K562 (cell line): ENCODE data around the gene SCT. TPM values are rescaled to one million over a fixed set of nuclear protein-coding genes. Genes with fewer than 3 reads are reported as not detected.

Source experiments
- CHD4 ChIP-seq: fragments of 200-600 bp; sonication (generic); IDR thresholded peaks from 3 replicates; pipeline ENCODE4 v1.6.1; 2012; ENCODE audit warnings: low read depth, mild to moderate bottlenecking, mixed read lengths, low read length, inconsistent platforms; ENCODE audit not compliant: insufficient read depth, insufficient replicate concordance, poor library complexity, severe bottlenecking
- FOSL1 ChIP-seq: fragments of 200-800 bp; sonication (Bioruptor generic); conservative IDR thresholded peaks from 2 replicates; pipeline ENCODE4 v1.6.1; 2016; ENCODE audit warnings: missing genetic modification characterization, missing compliant biosample characterization
- FOXA3 ChIP-seq, 2 experiments: fragments of 450-650 bp in 1 of 2; sonication (generic) in 1 of 2; formaldehyde crosslinking; IDR thresholded peaks in 1 of 2; conservative IDR thresholded peaks in 1 of 2; 2 replicates each; pipeline versions ENCODE4 v1.4.0 to v1.8.0; 2020 to 2022; ENCODE audit warnings: mild to moderate bottlenecking in 2 of 2, missing genetic modification reagents in 1 of 2
- IRF2 ChIP-seq: sonication (generic); formaldehyde crosslinking; IDR thresholded peaks from 2 replicates; pipeline ENCODE4 v1.8.1; 2022; ENCODE audit warnings: mild to moderate bottlenecking, missing genetic modification reagents
- JUN ChIP-seq, 2 experiments: sonication (generic) in 1 of 2; formaldehyde crosslinking in 1 of 2; IDR thresholded peaks; 2 replicates each; pipeline versions ENCODE4 v1.6.1 to v1.8.0; 2012 to 2022; ENCODE audit warnings: borderline replicate concordance in 2 of 2, mild to moderate bottlenecking in 2 of 2, improper control_type of control experiment in 1 of 2, low read depth in 1 of 2, low read length in 1 of 2, missing genetic modification reagents in 1 of 2
- KLF16 ChIP-seq: IDR thresholded peaks from 2 replicates; pipeline ENCODE4 v1.6.1; 2016; ENCODE audit warnings: antibody characterized with exemption
- MTA1 ChIP-seq: fragments of 450-650 bp; IDR thresholded peaks from 2 replicates; pipeline ENCODE4 v1.6.1; 2017; ENCODE audit warnings: borderline replicate concordance
- MYBL2 ChIP-seq, 2 experiments: fragments of 450-650 bp in 1 of 2; sonication (generic) in 1 of 2; formaldehyde crosslinking in 1 of 2; IDR thresholded peaks; 2 replicates each; pipeline versions ENCODE4 v1.6.1 to v1.8.1; 2017 to 2022; ENCODE audit warnings: borderline replicate concordance in 1 of 2, inconsistent platforms in 1 of 2, low read depth in 1 of 2, mild to moderate bottlenecking in 1 of 2, missing genetic modification reagents in 1 of 2, moderate library complexity in 1 of 2
- NCOR1 ChIP-seq: fragments of 450-650 bp; IDR thresholded peaks from 2 replicates; pipeline ENCODE4 v1.6.1; 2016; ENCODE audit warnings: mild to moderate bottlenecking, moderate library complexity
- RBFOX2 ChIP-seq: fragments of 200-400 bp; formaldehyde crosslinking; IDR thresholded peaks from 2 replicates; pipeline ENCODE4 v1.6.1; 2017; ENCODE audit warnings: low read depth, mild to moderate bottlenecking, low read length, moderate library complexity
- TEAD1 ChIP-seq, 2 experiments: fragments of 450-650 bp in 1 of 2; sonication (generic) in 1 of 2; formaldehyde crosslinking; IDR thresholded peaks; 2 replicates each; pipeline versions ENCODE4 v1.4.0 to v1.8.0; 2020 to 2022; ENCODE audit warnings: mild to moderate bottlenecking in 2 of 2, missing genetic modification reagents in 1 of 2
- THAP7 ChIP-seq: fragments of 250-450 bp; sonication (Bioruptor Pico); IDR thresholded peaks from 2 replicates; pipeline ENCODE4 v1.5.0; 2021
- UBTF ChIP-seq, 2 experiments: IDR thresholded peaks; 2 replicates each; pipeline ENCODE4 v1.6.1; 2012; ENCODE audit warnings: improper control_type of control experiment in 2 of 2, low read depth in 2 of 2, low read length in 2 of 2, borderline replicate concordance in 1 of 2
- USF1 ChIP-seq: sonication (generic); formaldehyde crosslinking; IDR thresholded peaks from 2 replicates; pipeline ENCODE4 v1.9.0; 2022; ENCODE audit warnings: mild to moderate bottlenecking, missing genetic modification reagents
- ZBED1 ChIP-seq: IDR thresholded peaks from 2 replicates; pipeline ENCODE4 v1.6.1; 2014
- ZNF146 ChIP-seq: IDR thresholded peaks from one replicate; pipeline ENCODE4 v1.6.1; 2018; ENCODE audit warnings: missing compliant biosample characterization; ENCODE audit not compliant: unreplicated experiment
- ZNF224 ChIP-seq: sonication (generic); formaldehyde crosslinking; IDR thresholded peaks from 2 replicates; pipeline ENCODE4 v1.8.0; 2022; ENCODE audit warnings: mild to moderate bottlenecking, missing genetic modification reagents
- ZNF589 ChIP-seq: fragments of 200-800 bp; sonication (Bioruptor generic); IDR thresholded peaks from 2 replicates; pipeline ENCODE4 v1.6.1; 2016; ENCODE audit warnings: low read depth, missing genetic modification characterization, missing compliant biosample characterization
- polyA plus RNA-seq, 8 experiments: library from polyadenylated mRNA; depleted of rRNA in 4 of 8; stranded (reverse) in 5 of 8; unstranded in 3 of 8; fragments of >200 nt; fragmentation: Nextera tagmentation in 2 of 8; fragmentation: Illumina TruSeq in 1 of 8; extraction: Ambion mirVana in 2 of 8; extraction: Trizol in 1 of 8; gene quantifications; 2 replicates each; pipeline versions ENCODE4 v1.2.1 to v1.2.3, GENCODE V29; 2011 to 2014; ENCODE audit warnings: inconsistent platforms in 1 of 8, missing spikeins in 1 of 8
- total RNA-seq, 7 experiments: library from RNA; depleted of rRNA in 6 of 7; stranded (reverse); fragments of >200 nt in 6 of 7; fragmentation: Illumina TruSeq in 2 of 7; extraction: Trizol in 2 of 7; gene quantifications; 2 replicates each; pipeline versions ENCODE4 v1.2.1 to v1.2.3, GENCODE V29; 2011 to 2021; ENCODE audit warnings: low replicate concordance in 1 of 7
- TF ChIP-seq, protein P1 (sequence below): conservative IDR thresholded peaks from 2 replicates; pipeline ENCODE4 v1.6.1; 2011; ENCODE audit warnings: low read depth, mild to moderate bottlenecking, low read length; ENCODE audit not compliant: control insufficient read depth
- TF ChIP-seq, protein P2 (sequence below), 2 experiments: fragments of 250-450 bp in 1 of 2; fragments of 450-650 bp in 1 of 2; sonication (Bioruptor Pico) in 1 of 2; IDR thresholded peaks; 2 replicates each; pipeline versions ENCODE4 v1.6.1 to v1.8.0; 2016 to 2021; ENCODE audit warnings: mild to moderate bottlenecking in 2 of 2, moderate library complexity in 2 of 2, missing compliant biosample characterization in 1 of 2, missing genetic modification characterization in 1 of 2

SCT gene
- total and polyA plus RNA-seq, 9 of the 15 experiments (the other 6 are each of a cell fraction or from before 2014, with no cell fraction given) = not detected

- TF ChIP-seq, protein P1, sequence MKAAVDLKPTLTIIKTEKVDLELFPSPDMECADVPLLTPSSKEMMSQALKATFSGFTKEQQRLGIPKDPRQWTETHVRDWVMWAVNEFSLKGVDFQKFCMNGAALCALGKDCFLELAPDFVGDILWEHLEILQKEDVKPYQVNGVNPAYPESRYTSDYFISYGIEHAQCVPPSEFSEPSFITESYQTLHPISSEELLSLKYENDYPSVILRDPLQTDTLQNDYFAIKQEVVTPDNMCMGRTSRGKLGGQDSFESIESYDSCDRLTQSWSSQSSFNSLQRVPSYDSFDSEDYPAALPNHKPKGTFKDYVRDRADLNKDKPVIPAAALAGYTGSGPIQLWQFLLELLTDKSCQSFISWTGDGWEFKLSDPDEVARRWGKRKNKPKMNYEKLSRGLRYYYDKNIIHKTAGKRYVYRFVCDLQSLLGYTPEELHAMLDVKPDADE = no peak
- TF ChIP-seq KLF16 (no peak), TEAD1 (CRISPR knock-in tag; IDR thresholded peaks at IDR 0.05) (no peak), FOSL1 (tag) (0 out of 2 replicates have a peak, but pooled peaks have one; percentile 29), THAP7 (CRISPR knock-in tag) (no peak), NCOR1 (no peak), CHD4 (no peak), ZBED1 (no peak), IRF2 (CRISPR knock-in tag) (no peak), MYBL2 (IDR thresholded peaks at IDR 0.05; ENCODE audit: low read depth) (no peak), MYBL2 (CRISPR knock-in tag; IDR thresholded peaks at IDR 0.05; ENCODE audit: borderline replicate concordance) (no peak), USF1 (CRISPR knock-in tag) (peak; percentile 65), ZNF589 (no peak), ZNF224 (no peak), UBTF (IDR thresholded peaks at IDR 0.05; ENCODE audit: borderline replicate concordance in 1 of 2, low read depth in 2 of 2, low read length in 2 of 2) (no peak), MTA1 (no peak), RBFOX2 (peak; percentile 27; the same call in 1 of the 2 replicates), ZNF146 (CRISPR knock-in tag) (no peak), FOXA3 (CRISPR knock-in tag; conservative IDR thresholded peaks at IDR 0.05 in 1 of 2, IDR thresholded peaks at IDR 0.05 in 1 of 2) (peak in 1 of 2 experiments; percentile 29; a peak in 1 of 4 replicates), JUN (IDR thresholded peaks at IDR 0.05; ENCODE audit: borderline replicate concordance, low read depth, low read length) (no peak), JUN (CRISPR knock-in tag; IDR thresholded peaks at IDR 0.05; ENCODE audit: borderline replicate concordance) (0 out of 2 replicates have a peak, but pooled peaks have one; percentile 46)
- TF ChIP-seq, protein P2, sequence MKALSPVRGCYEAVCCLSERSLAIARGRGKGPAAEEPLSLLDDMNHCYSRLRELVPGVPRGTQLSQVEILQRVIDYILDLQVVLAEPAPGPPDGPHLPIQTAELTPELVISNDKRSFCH (CRISPR knock-in tag; IDR thresholded peaks at IDR 0.05) = no peak
- TF ChIP-seq, protein P2 (tag; IDR thresholded peaks at IDR 0.05) = no peak
Measured at GRCh38 chr11:579830-580601, 47.0 kb downstream of the SCT start (continued).
